T-helper 1 cell treated with Interleukin-12 subunit alpha and Interleukin-12 subunit beta and Interleukin-4 antibody, amounts not matched to agents 30 μg/mL and 1 μg/mL, for 36 hours (primary cell): ENCODE measurements around the gene GRM7.

Experiments
- H3K27ac Mint-ChIP-seq: one replicate; pipeline ENCODE4 v1.8.0; 2021; ENCODE audit warnings: mild to moderate bottlenecking, mixed read lengths
- H3K27me3 Mint-ChIP-seq: one replicate; pipeline ENCODE4 v1.8.0; 2021; ENCODE audit warnings: low read depth, mixed read lengths
- H3K36me3 Mint-ChIP-seq: one replicate; pipeline ENCODE4 v1.8.0; 2021; ENCODE audit warnings: low read depth, mixed read lengths
- H3K4me1 Mint-ChIP-seq: one replicate; pipeline ENCODE4 v1.8.0; 2021; ENCODE audit warnings: low read depth, mixed read lengths
- H3K4me3 Mint-ChIP-seq: one replicate; pipeline ENCODE4 v1.8.0; 2021; ENCODE audit warnings: mild to moderate bottlenecking, moderate library complexity, mixed read lengths
- H3K9me3 Mint-ChIP-seq: one replicate; pipeline ENCODE4 v1.8.0; 2021; ENCODE audit warnings: mixed read lengths

GRM7 gene

GRCh38 chr3:7146529-7146928 lies 285.6 kb downstream of the GRM7 start:
- H3K4me3 Mint-ChIP-seq: no peak overlapping the region
- no peaks in the 10 kb centered on the region for H3K36me3 Mint-ChIP-seq
- no peaks in the 10 kb centered on the region for H3K27me3 Mint-ChIP-seq
- H3K9me3 Mint-ChIP-seq: no peaks in the 10 kb centered on the region
- H3K4me1 Mint-ChIP-seq: no peaks in the 10 kb centered on the region
- no peak overlapping the region for H3K27ac Mint-ChIP-seq

- no peak overlapping the region for H3K27ac Mint-ChIP-seq
These were observed 297.6 kb downstream of the GRM7 start for GRCh38 chr3:7158516-7158915.

GRCh38 chr3:7160689-7161088 lies 299.8 kb downstream of the GRM7 start:
- no peaks in the 10 kb centered on the region for H3K36me3 Mint-ChIP-seq
- H3K27ac Mint-ChIP-seq: no peak overlapping the region
- no peak overlapping the region for H3K4me3 Mint-ChIP-seq
- H3K9me3 Mint-ChIP-seq: peaks cover 5% of the 10 kb centered on the region
- no peaks in the 10 kb centered on the region for H3K4me1 Mint-ChIP-seq
- H3K27me3 Mint-ChIP-seq: no peaks in the 10 kb centered on the region

More at GRCh38 chr3:7158516-7158915, 297.6 kb downstream of the GRM7 start:
- Mint-ChIP-seq H3K9me3 (peaks cover 5% of the 10 kb centered on the region), H3K27me3 (no peaks in the 10 kb centered on the region), H3K4me1 (no peaks in the 10 kb centered on the region), H3K4me3 (no peak overlapping the region), H3K36me3 (no peaks in the 10 kb centered on the region)

- Mint-ChIP-seq H3K27me3 (no peaks in the 10 kb centered on the region), H3K9me3 (peaks cover 5% of the 10 kb centered on the region), H3K4me3 (no peak overlapping the region), H3K4me1 (no peaks in the 10 kb centered on the region), H3K36me3 (no peaks in the 10 kb centered on the region), H3K27ac (no peak overlapping the region)
These were observed 305.5 kb downstream of the GRM7 start for GRCh38 chr3:7166460-7166859.

GRCh38 chr3:7171493-7171892 lies 310.6 kb downstream of the GRM7 start:
- peaks cover 5% of the 10 kb centered on the region for H3K9me3 Mint-ChIP-seq

GRCh38 chr3:7172996-7173395 lies 312.1 kb downstream of the GRM7 start:
- Mint-ChIP-seq H3K9me3 (peaks cover 5% of the 10 kb centered on the region), H3K36me3 (no peaks in the 10 kb centered on the region), H3K4me3 (no peak overlapping the region), H3K27ac (no peak overlapping the region), H3K4me1 (no peaks in the 10 kb centered on the region), H3K27me3 (no peaks in the 10 kb centered on the region)

More at GRCh38 chr3:7171493-7171892, 310.6 kb downstream of the GRM7 start:
- H3K36me3 Mint-ChIP-seq: no peaks in the 10 kb centered on the region
- no peaks in the 10 kb centered on the region for H3K4me1 Mint-ChIP-seq
- H3K27me3 Mint-ChIP-seq: no peaks in the 10 kb centered on the region
- no peak overlapping the region for H3K4me3 Mint-ChIP-seq
- no peak overlapping the region for H3K27ac Mint-ChIP-seq

- H3K9me3 Mint-ChIP-seq: peaks cover 3% of the 10 kb centered on the region
- H3K4me3 Mint-ChIP-seq: no peak overlapping the region
- no peaks in the 10 kb centered on the region for H3K4me1 Mint-ChIP-seq
- H3K36me3 Mint-ChIP-seq: no peaks in the 10 kb centered on the region
- no peaks in the 10 kb centered on the region for H3K27me3 Mint-ChIP-seq
- H3K27ac Mint-ChIP-seq: no peak overlapping the region
These were observed 327.6 kb downstream of the GRM7 start for GRCh38 chr3:7188551-7188950.

GRCh38 chr3:7190095-7190494 lies 329.2 kb downstream of the GRM7 start:
- H3K9me3 Mint-ChIP-seq: peaks cover 3% of the 10 kb centered on the region
- H3K36me3 Mint-ChIP-seq: no peaks in the 10 kb centered on the region
- H3K4me3 Mint-ChIP-seq: no peak overlapping the region

GRCh38 chr3:7193269-7193668 lies 332.4 kb downstream of the GRM7 start:
- Mint-ChIP-seq H3K4me3 (no peak overlapping the region), H3K36me3 (no peaks in the 10 kb centered on the region), H3K27me3 (no peaks in the 10 kb centered on the region), H3K4me1 (no peaks in the 10 kb centered on the region), H3K27ac (no peak overlapping the region), H3K9me3 (peaks cover 3% of the 10 kb centered on the region)

More at GRCh38 chr3:7190095-7190494, 329.2 kb downstream of the GRM7 start:
- H3K27me3 Mint-ChIP-seq: no peaks in the 10 kb centered on the region
- H3K27ac Mint-ChIP-seq: no peak overlapping the region
- no peaks in the 10 kb centered on the region for H3K4me1 Mint-ChIP-seq

- Mint-ChIP-seq H3K36me3 (no peaks in the 10 kb centered on the region), H3K9me3 (peaks cover 3% of the 10 kb centered on the region), H3K4me1 (no peaks in the 10 kb centered on the region), H3K27me3 (no peaks in the 10 kb centered on the region), H3K4me3 (no peak overlapping the region), H3K27ac (no peak overlapping the region)
These were observed 333.3 kb downstream of the GRM7 start for GRCh38 chr3:7194071-7194835.

GRCh38 chr3:7195934-7196333 lies 335.0 kb downstream of the GRM7 start:
- no peaks in the 10 kb centered on the region for H3K4me1 Mint-ChIP-seq
- peaks cover 3% of the 10 kb centered on the region for H3K9me3 Mint-ChIP-seq

GRCh38 chr3:7201784-7202183 lies 340.9 kb downstream of the GRM7 start:
- H3K36me3 Mint-ChIP-seq: no peaks in the 10 kb centered on the region

More at GRCh38 chr3:7195934-7196333, 335.0 kb downstream of the GRM7 start:
- Mint-ChIP-seq H3K36me3 (no peaks in the 10 kb centered on the region), H3K4me3 (no peak overlapping the region), H3K27me3 (no peaks in the 10 kb centered on the region), H3K27ac (no peak overlapping the region)

GRCh38 chr3:7203969-7204847 lies 343.3 kb downstream of the GRM7 start:
- Mint-ChIP-seq H3K27ac (no peak overlapping the region), H3K36me3 (no peaks in the 10 kb centered on the region)

More at GRCh38 chr3:7201784-7202183, 340.9 kb downstream of the GRM7 start:
- Mint-ChIP-seq H3K27ac (no peak overlapping the region), H3K27me3 (no peaks in the 10 kb centered on the region), H3K4me3 (no peak overlapping the region), H3K9me3 (peaks cover 7% of the 10 kb centered on the region), H3K4me1 (no peaks in the 10 kb centered on the region)

GRCh38 chr3:7204848-7205156 lies 343.9 kb downstream of the GRM7 start:
- H3K4me1 Mint-ChIP-seq: no peaks in the 10 kb centered on the region
- peaks cover 7% of the 10 kb centered on the region for H3K9me3 Mint-ChIP-seq
- no peaks in the 10 kb centered on the region for H3K36me3 Mint-ChIP-seq
- no peaks in the 10 kb centered on the region for H3K27me3 Mint-ChIP-seq
- no peak overlapping the region for H3K27ac Mint-ChIP-seq
- no peak overlapping the region for H3K4me3 Mint-ChIP-seq

More at GRCh38 chr3:7203969-7204847, 343.3 kb downstream of the GRM7 start:
- H3K4me1 Mint-ChIP-seq: no peaks in the 10 kb centered on the region
- H3K9me3 Mint-ChIP-seq: peaks cover 7% of the 10 kb centered on the region
- no peaks in the 10 kb centered on the region for H3K27me3 Mint-ChIP-seq
- H3K4me3 Mint-ChIP-seq: no peak overlapping the region

- H3K36me3 Mint-ChIP-seq: no peaks in the 10 kb centered on the region
- H3K27ac Mint-ChIP-seq: no peak overlapping the region
- no peak overlapping the region for H3K4me3 Mint-ChIP-seq
- H3K9me3 Mint-ChIP-seq: peaks cover 7% of the 10 kb centered on the region
- H3K4me1 Mint-ChIP-seq: no peaks in the 10 kb centered on the region
- H3K27me3 Mint-ChIP-seq: no peaks in the 10 kb centered on the region
These were observed 344.6 kb downstream of the GRM7 start for GRCh38 chr3:7205535-7205934.
